NOMO-1 treated with DMSO at 0.1 percent for 48 hours (cell line): ENCODE measurements around the gene GART.
"Not testable (repeated sequence)": the region's sequence is repeated elsewhere in the genome, so short reads cannot be mapped to it uniquely, and the experiment has no call there.

ENCODE experiments used
- DNase-seq: peaks from one replicate; lab custom pipeline; 2025; ENCODE audit not compliant: unreplicated experiment; lab: John Stamatoyannopoulos, UW

The GART gene

DNA sequence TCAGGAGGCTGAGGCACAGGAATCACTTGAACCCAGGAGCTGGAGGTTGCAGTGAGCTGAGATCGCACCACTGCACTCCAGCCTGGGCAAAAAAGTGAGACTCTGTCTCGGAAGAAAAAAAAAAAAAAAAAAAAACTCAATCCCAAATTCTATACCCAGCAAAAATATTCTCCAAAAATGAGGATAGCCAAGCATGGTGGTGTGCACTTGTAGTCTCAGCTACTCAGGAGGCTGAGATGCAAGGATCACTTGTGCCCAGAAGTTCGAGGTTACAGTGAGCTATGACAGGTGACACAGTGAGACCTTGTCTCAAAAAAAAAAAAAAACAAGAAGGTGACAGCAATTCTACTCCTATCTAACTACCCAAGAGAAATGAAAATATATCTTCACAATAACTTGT, 68.6 kb downstream of the GART start:
- no peak for DNase-seq

DNA sequence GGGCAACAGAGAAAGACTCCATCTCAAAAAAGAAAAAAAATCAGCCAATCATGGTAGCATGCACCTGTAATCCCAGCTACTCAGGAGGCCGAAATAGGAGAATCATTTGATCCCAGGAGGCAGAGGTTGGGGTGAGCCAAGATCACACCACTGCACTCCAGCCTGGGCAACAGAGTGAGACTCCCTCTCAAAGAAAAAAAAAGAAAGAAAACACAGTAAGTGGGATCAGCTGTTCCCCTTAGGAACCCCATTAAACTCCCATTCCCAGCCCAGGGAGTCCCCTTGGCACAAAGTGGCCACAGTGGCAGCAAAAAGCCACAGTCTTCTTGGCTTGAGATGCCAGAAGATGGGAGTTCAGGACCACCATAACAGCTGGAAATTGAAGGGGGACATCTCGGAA, 71.2 kb downstream of the GART start:
- DNase-seq = no peak

DNA sequence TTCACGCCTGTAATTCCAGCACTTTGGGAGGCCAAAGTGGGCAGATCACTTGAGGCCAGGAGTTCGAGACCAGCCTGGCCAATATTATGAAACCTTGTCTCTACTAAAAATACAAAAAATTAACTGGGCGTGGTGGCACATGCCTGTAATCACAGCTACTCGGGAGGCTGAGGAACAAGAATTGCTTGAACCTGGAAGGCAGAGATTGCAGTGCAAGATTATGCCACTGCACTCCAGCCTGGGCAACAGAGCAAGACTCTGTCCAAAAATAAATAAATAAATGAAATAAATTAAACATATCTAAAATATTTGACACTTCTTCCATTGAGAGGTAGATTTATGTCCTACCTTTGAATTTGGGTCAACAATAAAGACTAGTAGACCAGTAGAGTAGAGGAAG, 72.7 kb downstream of the GART start:
- not testable (repeated sequence) for DNase-seq

- DNase-seq = no peak
These were observed 80.2 kb downstream of the GART start for GRCh38 chr21:33461538-33462250.

DNA sequence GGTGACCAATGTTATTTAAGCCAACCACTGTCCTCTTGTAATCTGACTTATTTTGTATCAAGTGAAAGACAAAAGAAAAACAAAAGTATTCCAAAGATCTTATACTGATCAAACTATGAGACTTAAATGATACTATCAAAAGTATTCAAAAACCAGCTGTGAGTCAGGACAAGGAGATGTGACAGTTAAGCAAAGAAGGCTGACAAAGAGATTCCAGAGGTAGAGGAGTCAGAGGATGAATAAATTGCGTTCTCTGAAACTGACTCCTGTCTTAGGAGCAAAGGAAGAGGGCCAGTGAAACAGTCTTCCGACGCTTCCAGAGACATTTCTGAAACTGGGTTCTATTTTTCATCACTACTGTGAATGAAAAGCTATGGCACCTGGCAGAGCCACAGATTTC, 83.1 kb downstream of the GART start:
- DNase-seq = no peak

DNA sequence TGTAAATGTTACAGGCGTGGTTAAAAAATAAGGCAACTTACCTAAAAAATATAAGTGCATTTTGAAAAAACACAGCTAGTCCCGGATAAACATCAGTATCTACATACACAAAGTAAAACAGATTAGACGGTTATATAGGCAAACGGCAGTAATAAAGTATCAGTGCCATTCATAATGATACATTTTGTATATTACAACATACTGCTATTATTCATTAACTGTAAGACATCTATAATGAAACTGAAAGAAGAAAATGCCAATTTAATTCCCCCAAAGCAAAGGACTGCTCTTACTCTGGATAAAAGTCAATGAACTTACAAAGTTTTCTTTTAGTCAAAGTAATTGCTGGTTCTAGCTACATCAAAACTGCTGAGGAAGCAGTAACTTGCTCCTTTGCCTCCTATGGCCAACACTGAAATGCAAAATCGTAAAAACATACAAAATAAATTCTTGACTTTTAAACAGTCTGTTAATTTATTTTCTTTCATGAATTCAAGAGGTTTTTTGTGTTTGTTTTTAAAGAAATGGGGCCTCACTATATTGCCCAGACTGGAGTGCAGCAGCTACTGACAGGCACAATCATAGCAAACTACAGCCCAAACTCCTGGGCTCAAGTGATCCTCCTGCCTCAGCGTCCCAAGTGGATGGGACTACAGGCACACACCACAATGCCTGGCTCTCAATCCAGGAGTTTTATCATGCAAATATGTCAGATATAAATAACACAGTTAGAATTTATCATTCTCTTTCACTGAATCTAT, 86.1 kb downstream of the GART start:
- DNase-seq = no peak
